SIG-M5 (cell line): Measurements from ENCODE around the gene CLEC17A.
"Not testable (repeated sequence)": the region's sequence is repeated elsewhere in the genome, so short reads cannot be mapped to it uniquely, and the experiment has no call there.

ENCODE experiments used
- DNase-seq: peaks from one replicate; lab custom pipeline; 2025; lab: John Stamatoyannopoulos, UW

The CLEC17A gene

GRCh38 chr19:14582894-14583340, at the start of gene CLEC17A:
TSS of gene CLEC17A (plus strand) at chr19:14583084. CDS start at chr19:14583161, 77 bp downstream.
- no peak for DNase-seq

- DNase-seq: no peak
Observed at GRCh38 chr19:14533450-14533849, 49.4 kb upstream of the CLEC17A start.

- no peak for DNase-seq
Observed at GRCh38 chr19:14536926-14537692, 45.8 kb upstream of the CLEC17A start.

GRCh38 chr19:14540741-14541525, 42.0 kb upstream of the CLEC17A start:
- DNase-seq: no peak

GRCh38 chr19:14541979-14542378, 40.9 kb upstream of the CLEC17A start:
- DNase-seq: not testable (repeated sequence)

- DNase-seq: no peak
Observed at GRCh38 chr19:14542711-14543328, 40.1 kb upstream of the CLEC17A start.

GRCh38 chr19:14544047-14544446, 38.8 kb upstream of the CLEC17A start:
- no peak for DNase-seq

- DNase-seq: no peak
Observed at GRCh38 chr19:14544977-14545715, 37.7 kb upstream of the CLEC17A start.

GRCh38 chr19:14545716-14546082, 37.2 kb upstream of the CLEC17A start:
- no peak for DNase-seq

GRCh38 chr19:14550201-14550754, 32.6 kb upstream of the CLEC17A start:
- DNase-seq: no peak

GRCh38 chr19:14551134-14552005, 31.5 kb upstream of the CLEC17A start:
- DNase-seq: peak; percentile 63

GRCh38 chr19:14552006-14552360, 30.9 kb upstream of the CLEC17A start:
- DNase-seq: not testable (repeated sequence)

- DNase-seq: no peak
Observed at GRCh38 chr19:14553042-14553938, 29.6 kb upstream of the CLEC17A start.

- no peak for DNase-seq
Observed at GRCh38 chr19:14553939-14554243, 29.0 kb upstream of the CLEC17A start.

- DNase-seq: no peak
Observed at GRCh38 chr19:14554382-14554812, 28.5 kb upstream of the CLEC17A start.

GRCh38 chr19:14555918-14556661, 26.8 kb upstream of the CLEC17A start:
- no peak for DNase-seq

GRCh38 chr19:14556662-14557188, 26.2 kb upstream of the CLEC17A start:
- DNase-seq: no peak

- no peak for DNase-seq
Observed at GRCh38 chr19:14558370-14559066, 24.4 kb upstream of the CLEC17A start.
